Measurements from ENCODE around the gene ITPKC. TPM values are rescaled to one million over a fixed set of nuclear protein-coding genes. Genes with fewer than 3 reads are reported as not detected.

ITPKC gene
- total RNA-seq = 17.5 and 23.2 TPM in 2 replicates

DNA sequence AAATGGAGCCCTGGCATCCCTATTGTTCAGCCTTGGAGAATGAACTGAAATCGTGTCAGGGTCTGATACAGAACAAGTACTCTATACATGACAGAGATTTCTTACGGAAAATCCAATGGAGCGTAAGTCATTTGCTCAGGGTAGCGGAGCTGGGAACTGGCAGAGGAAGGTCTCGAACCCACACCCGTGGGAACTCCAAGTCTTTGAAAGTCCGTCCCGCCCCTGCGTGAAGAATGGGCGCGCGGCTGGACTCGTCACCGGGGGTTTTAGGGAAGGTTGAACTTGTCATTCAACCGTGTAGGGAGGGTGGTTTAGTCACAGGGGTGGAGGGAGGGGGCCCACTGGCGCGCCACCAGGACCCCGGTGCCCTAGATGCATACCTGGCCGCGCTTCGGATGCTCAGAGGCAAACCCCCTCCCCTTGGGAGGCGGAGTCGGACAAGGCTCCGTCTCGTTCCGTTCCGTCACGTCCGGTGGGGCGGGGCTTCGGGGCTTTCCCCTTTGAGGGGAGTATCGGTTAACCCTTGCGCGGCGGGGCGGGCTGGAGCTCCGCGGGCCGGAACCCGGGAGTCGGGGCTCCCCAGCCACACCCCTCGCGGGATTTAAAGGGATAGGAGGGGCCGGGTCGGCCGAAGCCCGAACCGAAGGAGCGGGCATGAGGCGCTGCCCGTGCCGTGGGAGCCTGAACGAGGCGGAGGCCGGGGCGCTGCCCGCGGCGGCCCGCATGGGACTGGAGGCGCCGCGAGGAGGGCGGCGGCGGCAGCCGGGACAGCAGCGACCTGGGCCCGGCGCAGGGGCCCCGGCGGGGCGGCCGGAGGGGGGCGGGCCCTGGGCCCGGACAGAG lies at the start of gene ITPKC, which contains the start of gene COQ8B:
Gene ITPKC, plus strand, starts transcription at position 631 of the 843 bp plus-strand sequence. Its CDS starts 24 bp downstream, at position 655.
Gene COQ8B, minus strand, starts transcription at position 405 of the 843 bp plus-strand sequence. CDS start 2,254 bp downstream, outside the sequence.

DNA sequence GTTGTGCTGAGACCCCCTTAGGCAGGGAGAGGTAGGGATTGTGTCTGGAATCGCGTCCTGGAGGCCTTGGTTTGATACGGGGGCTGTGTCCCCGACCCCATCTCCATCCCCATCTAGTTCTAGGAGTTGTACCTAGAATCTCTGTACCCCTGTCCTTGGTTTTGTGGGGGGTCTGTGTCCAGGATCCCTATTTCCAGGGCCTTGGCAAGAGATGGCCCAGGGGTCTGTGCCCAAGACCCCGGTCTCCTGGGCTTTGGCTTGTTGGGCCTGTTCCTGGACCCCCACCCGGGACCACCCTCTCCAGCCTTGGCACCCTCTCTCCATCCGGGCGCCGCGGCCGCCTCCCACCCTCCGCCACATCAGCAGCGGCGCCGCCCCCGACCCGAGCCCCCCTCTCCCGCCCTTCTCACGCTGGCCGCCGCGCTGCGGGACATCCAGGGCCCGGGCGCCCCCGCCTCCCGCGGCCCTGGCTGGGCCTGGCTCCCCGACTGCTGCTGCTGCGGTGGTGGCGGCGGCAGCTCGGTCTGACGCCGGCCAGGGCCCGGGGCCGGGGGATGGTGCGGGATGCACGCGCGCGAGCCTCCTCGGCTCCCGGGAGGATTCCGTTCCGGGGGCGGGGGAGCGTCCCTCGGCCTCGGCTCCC lies 26.7 kb upstream of the ITPKC start, which contains the start of gene NUMBL:
Gene NUMBL, minus strand, starts transcription at position 602 of the 643 bp plus-strand sequence. Its CDS starts 168 bp downstream, at position 434.

DNA sequence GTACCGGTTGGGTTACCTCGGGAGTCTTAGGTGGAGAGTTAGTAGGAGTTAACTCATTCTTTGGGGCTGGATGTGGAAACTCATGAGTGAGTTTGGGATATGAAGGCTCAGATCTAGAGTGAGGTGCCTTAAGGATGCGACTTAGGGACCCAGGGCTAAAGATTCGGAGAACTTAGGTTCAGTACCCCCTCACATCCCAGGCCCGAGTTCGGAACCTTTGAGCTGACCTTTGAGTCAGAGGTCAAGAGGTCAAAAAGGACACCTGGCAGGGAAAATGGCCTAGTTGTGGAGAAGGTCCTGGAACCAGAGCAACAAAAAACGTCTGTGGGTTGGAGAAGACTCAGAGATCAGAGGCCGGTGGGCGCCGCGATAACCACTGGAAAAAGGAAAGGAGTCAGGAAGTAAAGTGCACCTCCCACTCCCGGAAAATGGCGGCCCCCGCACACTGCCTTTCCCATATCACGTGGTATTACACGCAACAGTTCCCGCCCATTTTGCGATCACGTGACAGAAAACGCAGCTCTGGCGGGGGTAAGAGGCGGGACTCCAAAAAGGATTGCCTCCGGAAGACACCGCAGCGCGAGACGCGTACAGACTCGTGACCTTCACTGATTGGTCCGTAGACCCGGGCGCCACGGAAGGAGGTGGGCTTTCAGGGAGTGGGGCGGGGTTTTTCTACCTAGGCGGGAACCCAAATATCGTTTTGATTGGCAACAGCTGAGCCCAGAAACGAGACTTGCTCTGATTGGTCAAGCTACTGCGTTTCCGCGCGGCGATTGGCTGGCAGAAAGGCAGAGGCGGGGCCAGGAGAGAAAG lies 33.4 kb downstream of the ITPKC start, which contains the start of gene ACTMAP:
Gene ACTMAP, minus strand, starts transcription at position 420 of the 816 bp plus-strand sequence. CDS start 674 bp downstream, outside the sequence.

DNA sequence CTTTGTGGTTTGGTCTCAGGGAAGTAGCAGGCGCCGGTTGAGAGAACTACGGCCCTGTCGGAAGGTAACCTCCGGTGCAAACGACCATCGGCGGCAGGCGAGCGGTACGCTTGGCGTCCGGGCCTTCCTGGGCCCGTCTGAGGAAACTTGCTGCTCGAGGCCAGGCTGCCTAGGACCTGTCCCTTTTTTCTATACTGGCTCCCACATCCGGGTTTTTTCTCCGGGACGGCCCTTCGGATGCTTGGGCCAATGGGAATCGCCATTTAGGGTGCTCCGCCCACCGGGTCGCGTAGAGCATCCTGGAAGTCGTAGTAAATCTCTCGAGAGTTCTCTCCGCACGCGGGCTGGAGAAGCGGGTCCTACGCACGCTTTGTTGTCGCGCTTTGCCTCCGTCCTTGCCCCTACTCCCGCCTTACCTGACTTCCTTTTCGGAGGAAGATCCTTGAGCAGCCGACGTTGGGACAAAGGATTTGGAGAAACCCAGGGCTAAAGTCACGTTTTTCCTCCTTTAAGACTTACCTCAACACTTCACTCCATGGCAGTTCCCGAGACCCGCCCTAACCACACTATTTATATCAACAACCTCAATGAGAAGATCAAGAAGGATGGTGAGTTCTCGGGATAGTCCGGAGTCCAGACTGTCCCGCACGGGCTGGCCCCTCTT lies 34.1 kb downstream of the ITPKC start, which contains the start of gene SNRPA:
Gene SNRPA, plus strand, starts transcription at position 330 of the 664 bp plus-strand sequence. Its CDS starts 206 bp downstream, at position 536.

DNA sequence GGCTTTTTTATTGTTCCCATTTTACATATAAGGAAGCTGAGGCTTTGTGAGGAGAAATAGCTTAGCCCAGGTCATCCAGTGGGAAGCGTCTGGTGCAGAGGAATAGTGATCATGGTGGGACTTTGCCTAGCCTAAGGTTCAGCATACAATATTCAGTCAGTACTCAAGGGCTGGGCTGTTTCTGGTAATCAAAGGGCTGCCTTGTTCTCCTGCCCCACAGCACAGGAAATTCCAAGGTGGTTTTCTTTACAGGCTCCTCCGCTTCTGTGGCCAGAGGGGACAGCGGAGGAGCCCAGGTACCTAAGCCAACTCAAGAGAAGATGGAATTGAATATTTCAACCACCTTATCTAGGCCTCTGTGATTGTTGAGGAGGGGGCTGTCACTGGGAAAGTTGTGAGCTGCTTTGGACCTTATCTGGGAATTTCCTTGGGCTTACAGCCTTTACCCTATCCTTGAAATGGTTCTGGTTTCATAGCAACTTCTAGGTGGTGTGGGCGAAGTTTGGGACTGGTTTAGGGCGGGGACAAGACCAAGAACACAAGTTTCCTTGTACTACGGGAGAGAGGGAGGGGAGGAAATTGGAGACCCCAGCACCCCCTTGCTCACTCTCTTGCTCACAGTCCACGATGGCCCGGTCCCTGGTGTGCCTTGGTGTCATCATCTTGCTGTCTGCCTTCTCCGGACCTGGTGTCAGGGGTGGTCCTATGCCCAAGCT lies 58.2 kb downstream of the ITPKC start, which contains the start of gene MIA:
Gene MIA, plus strand, starts transcription at position 606 of the 716 bp plus-strand sequence. Its CDS starts 22 bp downstream, at position 628.

DNA sequence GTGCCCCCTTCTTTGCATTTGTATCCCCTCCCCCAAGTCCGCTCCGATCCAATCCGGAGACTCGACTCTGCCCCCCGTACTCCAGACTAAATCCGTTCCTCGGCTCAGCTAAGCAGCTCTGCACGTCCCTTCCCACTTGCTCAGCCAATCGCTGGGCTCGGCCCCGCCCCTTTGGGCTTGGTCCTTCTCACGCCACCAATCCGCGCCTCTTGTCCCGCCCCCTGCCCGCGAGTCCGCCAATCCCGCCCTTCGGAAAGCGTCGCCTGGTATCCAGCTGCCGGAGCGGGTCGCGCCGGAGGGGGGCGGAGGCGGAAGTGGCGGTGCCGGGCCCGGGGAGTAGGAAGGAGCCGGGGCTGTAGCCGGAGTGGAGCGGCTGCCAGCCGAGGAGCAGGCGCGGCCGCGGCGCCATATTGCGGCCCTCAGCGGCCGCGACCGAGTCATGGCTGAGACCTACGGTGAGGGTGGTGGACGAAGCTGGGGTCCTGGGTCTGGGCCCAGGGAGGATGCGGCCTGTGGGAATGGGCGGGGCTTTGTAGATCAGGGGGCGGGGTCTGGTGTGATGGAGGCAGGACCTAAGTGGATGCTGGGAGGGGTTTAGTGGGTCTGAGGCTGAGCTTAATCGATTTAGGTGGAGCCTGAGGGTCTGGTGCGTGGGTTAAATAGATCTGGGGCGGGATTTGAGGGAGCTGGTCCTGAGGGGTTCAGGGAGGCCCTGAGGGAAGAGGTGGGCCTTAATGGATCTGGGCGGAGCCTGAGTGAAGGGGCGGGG lies 61.2 kb downstream of the ITPKC start, which contains the start of gene RAB4B:
Gene RAB4B, plus strand, starts transcription at position 311 of the 769 bp plus-strand sequence. Its CDS starts 129 bp downstream, at position 440.

Small RNAs within 50 kb of the gene (small RNA-seq; reads per million reads assigned to genes)
- gene RNU6-195P (ENCODE audit: low replicate concordance) = not detected

Other genes starting within 250 kb of the ITPKC start
- gene SHKBP1, start 140.2 kb upstream of the ITPKC start, total RNA-seq = 14.9 and 26.2 TPM in 2 replicates
- 9.7 and 16.6 TPM in 2 replicates for gene LTBP4, start 115.7 kb upstream of the ITPKC start, total RNA-seq
- gene NUMBL, start 26.5 kb upstream of the ITPKC start, total RNA-seq = 36.5 and 40.9 TPM in 2 replicates
- 28.9 and 40.7 TPM in 2 replicates for gene COQ8B, start 226 bp upstream of the ITPKC start, total RNA-seq
- 1.1 and 2.0 TPM in 2 replicates for gene ACTMAP, start 33.4 kb downstream of the ITPKC start, total RNA-seq
- gene SNRPA, start 34.1 kb downstream of the ITPKC start, total RNA-seq = 33.7 and 55.4 TPM in 2 replicates
- gene MIA, start 58.4 kb downstream of the ITPKC start, total RNA-seq = not detected in 2 replicates
- gene RAB4B, start 61.1 kb downstream of the ITPKC start, total RNA-seq = 11.7 and 19.9 TPM in 2 replicates
- gene EGLN2, start 82.1 kb downstream of the ITPKC start, total RNA-seq = 101 and 103 TPM in 2 replicates
- not detected in 2 replicates for gene CYP2A6, start 133.3 kb downstream of the ITPKC start, total RNA-seq
- gene CYP2A7, start 165.1 kb downstream of the ITPKC start, total RNA-seq = not detected in 2 replicates

Measured in placental pericyte (primary cell).